ENCODE measurements around the gene PUM1.

Gene PUM1

DNA sequence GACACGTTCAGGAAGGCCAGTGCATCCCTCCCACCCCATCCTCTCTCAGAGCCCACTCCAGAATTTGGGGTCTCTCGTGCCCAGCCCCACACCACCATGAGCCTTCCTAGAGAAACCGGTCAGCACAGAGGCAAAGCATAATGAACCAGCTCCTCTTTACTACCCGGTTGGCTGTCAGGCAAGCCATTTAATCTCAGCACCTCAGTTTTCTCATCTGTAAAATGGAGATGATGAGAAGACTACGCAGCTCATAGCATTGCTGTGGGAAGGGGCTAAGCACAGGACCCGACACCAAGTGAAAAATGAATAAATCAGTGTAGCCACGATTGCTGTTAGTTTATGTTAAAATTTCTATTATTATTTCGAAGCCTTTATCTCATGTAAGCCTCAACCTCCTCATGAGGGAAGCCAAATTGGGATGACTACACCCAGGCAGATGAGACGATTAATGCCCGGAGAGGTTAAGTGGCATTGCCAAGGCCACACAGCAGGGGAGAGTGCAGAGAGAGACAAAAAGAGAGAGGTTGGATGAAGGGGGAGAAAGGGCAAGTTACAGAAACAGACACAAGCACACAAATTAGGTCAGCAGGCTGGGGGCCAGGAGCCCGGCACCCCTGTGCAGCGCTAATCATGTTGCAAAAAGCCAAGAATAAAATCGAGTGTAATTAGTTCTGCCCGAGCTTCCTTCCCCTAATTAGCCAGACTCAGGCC is 182.7 kb downstream of the PUM1 start:
- H3K27me3 Mint-ChIP-seq = peaks cover 33 to 91% of the 10 kb centered on the region in 2 donors
- H3K4me3 Mint-ChIP-seq = no peak overlapping the region
- no peaks in the 10 kb centered on the region for H3K36me3 Mint-ChIP-seq (ENCODE audit: insufficient read depth)
- ATAC-seq (replicated peaks) (no peak), DNase-seq (no peak)
- H3K27ac Mint-ChIP-seq = no peak overlapping the region
- H3K9me3 Mint-ChIP-seq = no peaks in the 10 kb centered on the region
- H3K4me1 Mint-ChIP-seq (ENCODE audit: low read depth in 2 of 2) = no peaks in the 10 kb centered on the region
